GM10847 (cell line): ENCODE measurements around the gene EFNA1.

ENCODE experiments used
- POLR2A ChIP-seq: IDR thresholded peaks from 2 replicates; pipeline ENCODE4 v1.6.1; 2011; ENCODE audit not compliant: insufficient read length; ENCODE audit errors: extremely low read depth

The EFNA1 gene

DNA sequence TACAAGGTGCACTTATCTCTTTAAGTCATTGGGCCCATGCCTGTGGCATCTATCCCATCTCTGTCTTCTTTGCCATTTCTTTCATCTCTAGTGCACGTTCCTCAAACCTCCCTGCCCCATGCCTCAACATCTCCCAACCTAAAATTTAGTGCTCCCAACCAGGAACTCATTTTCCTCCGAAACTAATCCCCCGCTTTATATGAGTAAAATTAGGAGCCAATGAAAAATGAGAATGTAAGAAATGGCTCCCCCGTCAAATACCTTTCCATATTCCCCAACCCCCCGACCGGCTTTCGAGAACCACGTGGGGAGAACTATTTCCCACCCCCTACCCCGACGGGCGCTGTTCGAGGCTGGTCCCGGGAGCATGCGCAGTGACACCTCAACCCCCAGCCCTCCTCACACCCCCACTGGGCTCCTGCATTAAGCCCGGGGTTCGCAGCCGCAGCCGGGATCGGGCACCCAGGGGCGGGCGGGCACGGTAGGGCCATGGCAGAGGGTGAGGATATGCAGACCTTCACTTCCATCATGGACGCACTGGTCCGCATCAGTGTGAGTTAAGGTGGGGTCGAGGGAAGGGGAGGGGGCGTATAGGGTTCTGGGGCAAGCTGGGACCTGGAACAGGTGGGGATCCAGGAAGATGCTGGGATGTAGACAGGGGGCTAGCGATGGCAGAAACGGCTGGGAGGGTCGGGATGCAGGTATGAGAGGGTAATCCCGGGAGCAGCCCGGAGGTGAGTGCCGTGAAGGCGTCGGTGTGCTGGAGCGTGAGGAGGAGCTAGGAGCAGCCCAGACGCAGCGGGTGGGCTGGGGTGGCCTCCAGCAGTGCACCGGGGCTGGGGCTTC, 46.0 kb downstream of the EFNA1 start, which contains the start of gene TRIM46:
TSS of gene TRIM46 (plus strand) at position 372 of the 846 bp plus-strand sequence. CDS start at position 490, 118 bp downstream.
- TF ChIP-seq POLR2A: no peak

DNA sequence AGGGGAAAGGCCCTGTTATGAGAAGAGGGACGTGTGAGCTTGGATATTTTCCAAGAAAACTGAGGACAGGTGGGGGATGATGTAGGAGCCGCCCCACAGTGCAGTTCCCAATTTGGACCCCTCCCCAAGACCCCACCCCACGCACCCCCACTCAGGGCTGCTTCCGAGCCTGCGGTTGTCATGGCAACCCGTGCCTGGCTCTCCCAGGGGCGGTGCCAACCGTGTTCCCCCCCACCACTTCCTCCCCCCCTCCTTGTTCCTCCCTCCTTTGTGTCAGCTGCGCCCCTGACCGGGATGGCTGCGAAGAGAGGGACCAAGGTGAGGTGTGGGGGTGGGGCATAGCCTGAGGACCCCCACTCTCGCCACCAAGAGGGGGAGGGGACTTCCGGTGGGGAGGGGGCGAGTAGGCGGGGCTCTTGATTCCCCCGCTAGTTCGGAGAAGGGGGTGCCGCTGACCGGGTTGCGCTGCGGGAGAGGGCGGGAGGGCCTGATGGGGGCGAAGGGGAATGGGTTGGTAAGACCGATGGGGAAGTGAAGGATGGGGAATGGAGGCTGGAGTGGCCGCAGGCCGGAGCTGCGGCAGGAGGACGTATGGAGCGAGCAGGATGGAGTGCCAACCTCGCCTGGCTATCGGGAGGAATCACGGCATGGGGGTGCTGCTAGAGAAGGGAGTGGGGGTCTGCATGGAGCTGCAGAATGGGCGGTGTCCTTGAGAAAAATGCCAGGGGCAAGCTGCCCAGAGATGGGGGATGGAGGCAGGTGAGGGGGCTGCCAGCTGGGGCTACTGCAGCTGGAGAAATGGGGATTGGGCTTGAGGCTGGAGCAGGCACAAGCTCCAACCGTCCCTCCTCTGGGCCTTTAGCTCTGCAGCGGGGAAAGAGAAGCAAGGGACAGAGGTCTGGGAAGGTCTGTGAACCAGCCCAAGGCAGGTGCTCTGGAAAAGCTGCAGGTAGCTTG, 46.9 kb downstream of the EFNA1 start:
- no peak for TF ChIP-seq POLR2A

- TF ChIP-seq POLR2A: no peak
Measured at GRCh38 chr1:155175281-155175926, 47.7 kb downstream of the EFNA1 start.

DNA sequence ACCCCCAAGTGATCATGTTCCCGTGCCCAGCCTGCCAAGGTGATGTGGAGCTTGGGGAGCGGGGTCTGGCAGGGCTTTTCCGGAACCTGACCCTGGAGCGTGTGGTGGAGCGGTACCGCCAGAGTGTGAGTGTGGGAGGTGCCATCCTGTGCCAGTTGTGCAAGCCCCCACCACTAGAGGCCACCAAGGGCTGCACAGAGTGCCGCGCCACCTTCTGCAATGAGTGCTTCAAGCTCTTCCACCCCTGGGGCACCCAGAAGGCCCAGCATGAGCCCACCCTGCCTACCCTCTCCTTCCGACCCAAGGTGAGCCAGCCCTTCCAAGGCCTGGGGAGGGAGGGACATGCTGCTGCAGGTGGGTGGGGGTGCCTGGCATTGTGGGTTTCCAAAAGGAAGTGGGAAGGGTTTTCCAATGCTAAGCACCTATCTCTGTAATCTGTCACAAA, 48.3 kb downstream of the EFNA1 start:
- no peak for TF ChIP-seq POLR2A

DNA sequence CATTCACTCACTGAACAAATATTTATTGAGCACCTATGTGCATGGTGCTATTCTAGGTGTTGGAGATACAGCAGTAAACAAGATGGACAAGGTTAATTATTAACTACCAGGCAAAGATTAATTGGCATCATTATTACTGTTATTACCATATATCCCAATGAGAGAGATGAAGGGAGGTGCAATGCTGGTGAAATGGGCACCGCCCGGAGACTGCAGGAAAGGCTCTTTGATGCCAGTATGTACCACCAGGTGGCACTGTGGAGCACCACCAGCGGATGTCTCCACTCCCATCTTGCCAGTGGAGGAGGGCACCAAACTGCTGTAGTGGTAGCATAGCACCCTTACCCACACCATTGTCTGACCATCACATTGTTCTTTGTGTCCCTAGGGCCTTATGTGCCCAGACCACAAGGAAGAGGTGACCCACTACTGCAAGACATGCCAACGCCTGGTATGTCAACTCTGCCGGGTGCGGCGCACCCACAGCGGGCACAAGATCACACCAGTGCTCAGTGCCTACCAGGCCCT, 48.9 kb downstream of the EFNA1 start:
- TF ChIP-seq POLR2A: no peak

DNA sequence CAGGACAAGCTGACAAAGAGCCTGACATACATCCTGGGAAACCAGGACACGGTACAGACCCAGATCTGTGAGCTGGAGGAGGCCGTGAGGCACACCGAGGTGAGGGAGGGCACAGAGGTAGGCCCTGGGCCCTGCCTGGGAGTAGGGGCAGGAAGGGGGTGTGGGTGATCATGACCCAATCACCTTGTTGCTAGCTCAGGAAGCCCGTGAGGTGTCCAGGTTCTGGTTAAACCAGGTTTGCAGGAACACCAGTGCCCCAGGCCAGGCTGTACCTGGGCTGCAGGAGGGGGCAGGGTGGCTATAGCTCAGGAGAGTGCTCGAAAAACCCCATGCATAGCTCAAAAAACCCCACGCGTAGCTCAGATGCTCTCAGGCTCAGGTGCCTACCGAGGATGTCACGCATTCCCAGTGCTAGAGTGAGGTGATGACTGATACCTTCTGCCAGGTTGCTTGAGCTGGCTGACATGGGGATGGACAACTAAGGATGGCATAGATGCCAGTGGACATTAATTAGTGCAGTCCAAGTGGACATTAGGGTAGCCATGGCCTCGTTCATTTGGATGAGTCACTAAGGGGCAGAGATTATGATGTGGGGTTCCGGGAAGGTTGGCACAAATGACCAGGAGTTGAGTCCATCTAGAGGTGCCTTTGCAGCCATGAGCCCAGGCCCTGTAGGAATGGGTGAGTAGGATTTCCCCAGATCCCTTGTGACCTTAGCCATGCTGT, 49.7 kb downstream of the EFNA1 start:
- no peak for TF ChIP-seq POLR2A

- TF ChIP-seq POLR2A: no peak
Measured at GRCh38 chr1:155177918-155178281, 50.2 kb downstream of the EFNA1 start.

DNA sequence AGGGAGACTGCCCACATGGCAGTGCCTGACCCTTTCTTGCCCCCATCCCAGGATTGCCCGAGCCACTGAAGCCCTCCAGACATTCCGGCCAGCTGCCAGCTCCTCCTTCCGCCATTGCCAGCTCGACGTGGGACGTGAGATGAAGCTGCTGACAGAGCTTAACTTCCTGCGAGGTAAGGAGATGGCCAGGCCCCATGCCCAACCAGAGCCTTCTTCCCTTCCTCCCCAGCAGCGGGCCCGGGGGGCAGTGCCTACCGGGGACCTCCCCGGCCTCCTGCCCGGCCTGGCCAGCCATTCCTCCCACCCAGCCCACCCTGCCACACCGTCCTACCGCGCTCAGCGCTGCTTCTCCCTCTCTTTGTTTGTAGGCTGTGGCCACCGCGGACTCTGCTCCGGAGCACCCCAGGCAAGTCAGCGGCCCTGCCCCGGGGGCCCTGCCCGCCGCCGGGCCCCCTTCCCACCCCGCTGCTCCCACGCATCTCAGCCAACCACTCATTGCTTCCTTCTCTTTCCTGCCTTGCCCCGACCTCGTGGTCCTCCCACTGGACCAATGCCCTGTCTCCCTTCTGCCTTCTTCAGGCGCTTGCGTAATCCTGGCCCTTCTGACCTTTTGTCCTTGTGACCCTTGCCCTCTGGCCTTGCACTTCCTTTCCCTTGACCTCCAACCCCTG, 50.9 kb downstream of the EFNA1 start:
- TF ChIP-seq POLR2A: no peak

GRCh38 chr1:155179112-155180031, 51.7 kb downstream of the EFNA1 start:
- no peak for TF ChIP-seq POLR2A

DNA sequence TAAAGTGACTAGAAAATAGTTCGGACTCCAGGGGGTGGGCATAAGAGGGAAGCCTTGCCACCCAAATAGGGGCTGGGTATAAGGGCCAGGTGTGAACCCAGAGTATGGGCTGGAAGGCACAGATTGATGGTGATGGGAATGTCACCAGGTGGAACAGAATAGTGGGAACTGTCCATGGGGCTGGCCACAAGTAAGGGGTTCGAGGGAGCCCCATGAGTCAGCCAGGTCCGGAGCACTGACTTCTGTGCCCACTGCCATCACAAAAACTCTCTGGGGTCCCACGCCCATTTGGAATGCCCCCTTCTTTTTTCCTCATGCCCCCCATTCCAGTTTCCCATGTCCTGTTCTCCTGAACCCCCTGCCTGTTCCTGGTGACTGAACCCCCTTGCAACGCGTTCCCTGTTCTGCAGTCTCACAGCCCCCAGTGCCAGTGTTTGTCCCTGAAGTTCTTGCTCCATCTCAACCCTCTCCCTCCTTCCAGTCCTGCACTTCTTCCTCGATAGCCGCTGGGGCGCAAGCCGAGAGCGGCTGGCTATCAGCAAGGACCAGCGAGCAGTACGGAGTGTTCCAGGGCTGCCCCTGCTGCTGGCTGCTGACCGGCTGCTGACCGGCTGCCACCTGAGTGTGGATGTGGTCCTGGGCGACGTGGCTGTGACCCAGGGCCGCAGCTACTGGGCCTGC, 53.8 kb downstream of the EFNA1 start:
- TF ChIP-seq POLR2A: no peak

DNA sequence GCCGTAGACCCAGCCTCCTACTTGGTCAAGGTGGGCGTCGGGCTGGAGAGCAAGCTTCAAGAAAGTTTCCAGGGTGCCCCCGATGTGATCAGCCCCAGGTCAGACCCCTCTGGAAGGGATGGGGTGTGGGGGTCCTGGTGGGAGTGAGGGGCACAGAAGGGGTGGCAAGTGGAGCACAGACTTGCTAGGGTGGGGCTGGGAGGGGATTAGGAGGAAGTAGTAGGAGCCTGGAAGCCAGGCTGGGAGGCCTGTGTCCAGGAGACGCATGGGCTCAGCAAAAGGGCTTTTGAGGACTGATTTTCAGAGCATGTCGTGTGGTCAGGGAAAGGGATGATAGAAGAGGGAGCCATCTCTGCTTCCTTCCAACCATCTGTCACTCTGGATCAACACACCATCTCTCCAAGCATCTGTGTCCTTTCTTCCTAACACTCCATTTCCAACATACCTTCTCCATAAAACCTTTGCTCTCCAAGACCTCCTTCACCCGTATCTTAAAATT, 54.4 kb downstream of the EFNA1 start:
- no peak for TF ChIP-seq POLR2A

DNA sequence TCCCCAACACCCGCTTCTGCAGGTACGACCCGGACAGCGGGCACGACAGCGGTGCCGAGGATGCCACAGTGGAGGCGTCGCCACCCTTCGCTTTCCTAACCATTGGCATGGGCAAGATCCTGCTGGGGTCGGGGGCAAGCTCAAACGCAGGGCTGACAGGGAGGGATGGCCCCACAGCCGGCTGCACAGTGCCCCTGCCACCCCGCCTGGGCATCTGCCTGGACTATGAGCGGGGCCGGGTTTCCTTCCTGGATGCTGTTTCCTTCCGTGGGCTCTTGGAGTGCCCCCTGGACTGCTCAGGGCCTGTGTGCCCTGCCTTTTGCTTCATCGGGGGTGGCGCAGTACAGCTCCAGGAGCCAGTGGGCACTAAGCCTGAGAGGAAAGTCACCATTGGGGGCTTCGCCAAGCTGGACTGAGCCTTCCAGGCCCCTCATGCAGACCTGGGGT, 56.1 kb downstream of the EFNA1 start:
- TF ChIP-seq POLR2A: no peak
